Measurements from ENCODE around the gene SCAF1.

Gene SCAF1

GRCh38 chr19:49643466-49643865, 1.5 kb downstream of the SCAF1 start:
- DNase-seq (ENCODE audit: low spot score): no peak

- DNase-seq (ENCODE audit: low spot score): no peak
Measured at GRCh38 chr19:49645592-49645991, 3.6 kb downstream of the SCAF1 start.

- no peak for DNase-seq (ENCODE audit: low spot score)
Measured at GRCh38 chr19:49645995-49646394, 4.0 kb downstream of the SCAF1 start.

GRCh38 chr19:49646586-49646985, 4.6 kb downstream of the SCAF1 start:
- DNase-seq (ENCODE audit: low spot score): no peak

- DNase-seq (ENCODE audit: low spot score): no peak
Measured at GRCh38 chr19:49651029-49651819, 9.2 kb downstream of the SCAF1 start.

- DNase-seq (ENCODE audit: low spot score): no peak
Measured at GRCh38 chr19:49651820-49652550, 10.0 kb downstream of the SCAF1 start.

- DNase-seq (ENCODE audit: low spot score): no peak
Measured at GRCh38 chr19:49652551-49653465, 10.8 kb downstream of the SCAF1 start.

- DNase-seq (ENCODE audit: low spot score): no peak
Measured at GRCh38 chr19:49653466-49653806, 11.4 kb downstream of the SCAF1 start.

- no peak for DNase-seq (ENCODE audit: low spot score)
Measured at GRCh38 chr19:49654581-49654980, 12.6 kb downstream of the SCAF1 start.

- DNase-seq (ENCODE audit: low spot score): no peak
Measured at GRCh38 chr19:49655570-49656455, 13.8 kb downstream of the SCAF1 start.

GRCh38 chr19:49656456-49657109, 14.6 kb downstream of the SCAF1 start:
- no peak for DNase-seq (ENCODE audit: low spot score)

- DNase-seq (ENCODE audit: low spot score): no peak
Measured at GRCh38 chr19:49657493-49658138, 15.6 kb downstream of the SCAF1 start.

GRCh38 chr19:49658139-49658517, 16.1 kb downstream of the SCAF1 start:
- no peak for DNase-seq (ENCODE audit: low spot score)

- DNase-seq (ENCODE audit: low spot score): no peak
Measured at GRCh38 chr19:49658566-49659442, 16.8 kb downstream of the SCAF1 start.

- no peak for DNase-seq (ENCODE audit: low spot score)
Measured at GRCh38 chr19:49660338-49660961, 18.4 kb downstream of the SCAF1 start.

- no peak for DNase-seq (ENCODE audit: low spot score)
Measured at GRCh38 chr19:49662011-49662410, 20.0 kb downstream of the SCAF1 start.

- DNase-seq (ENCODE audit: low spot score): no peak
Measured at GRCh38 chr19:49663224-49663623, 21.2 kb downstream of the SCAF1 start.

- peak; percentile 72 for DNase-seq (ENCODE audit: low spot score)
Measured at GRCh38 chr19:49664171-49665035, 22.4 kb downstream of the SCAF1 start.
